ENCODE data around the gene CABLES1.

The CABLES1 gene

DNA sequence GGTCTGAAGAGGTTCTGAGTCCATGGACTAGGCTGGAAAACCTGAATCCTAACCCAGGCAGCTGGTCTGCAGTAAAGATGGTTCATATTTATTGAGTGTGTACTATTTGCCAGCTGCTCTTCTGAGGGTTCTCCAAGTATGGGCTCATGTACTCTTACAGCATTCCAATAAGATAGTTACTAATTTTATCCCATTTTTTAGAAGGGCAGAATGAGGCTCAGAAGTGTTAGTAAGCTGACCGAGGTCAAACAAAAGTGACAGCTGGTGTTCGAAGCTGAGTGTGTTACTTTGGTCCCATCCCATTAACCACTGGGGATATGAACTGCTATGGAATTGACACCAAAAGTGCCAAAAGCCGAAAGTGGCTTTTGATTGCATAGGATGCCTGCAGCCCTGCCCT is 76.9 kb downstream of the CABLES1 start:
- H3K4me3 ChIP-seq (ENCODE audit: low read depth, low read length) = no peak overlapping the region
- no peak for TF ChIP-seq CTCF (IDR thresholded peaks at IDR 0.05; ENCODE audit: low read depth, low read length)

DNA sequence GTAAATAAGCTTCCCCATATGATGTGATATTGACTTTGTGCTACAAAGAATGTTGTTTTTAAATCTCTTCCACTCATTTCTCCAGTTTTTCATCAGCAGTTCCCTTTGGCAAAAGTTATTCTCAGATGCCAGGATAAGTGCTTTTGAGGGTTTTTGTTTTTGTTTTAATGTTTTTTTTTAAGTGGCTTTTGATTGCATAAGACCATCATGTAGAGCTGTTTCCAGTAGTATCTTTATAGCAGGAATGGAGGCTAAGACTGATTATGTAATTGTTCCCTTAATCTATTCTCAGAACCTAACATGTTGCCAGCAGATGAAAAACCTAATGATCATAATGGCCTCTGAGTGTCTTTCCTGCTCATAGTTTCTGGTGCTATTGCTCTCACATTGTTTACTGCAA is 77.9 kb downstream of the CABLES1 start:
- no peak overlapping the region for H3K4me3 ChIP-seq (ENCODE audit: low read depth, low read length)
- TF ChIP-seq CTCF (IDR thresholded peaks at IDR 0.05; ENCODE audit: low read depth, low read length) = no peak

GRCh38 chr18:23217781-23218180 is 82.5 kb downstream of the CABLES1 start:
- no peak for TF ChIP-seq CTCF (IDR thresholded peaks at IDR 0.05; ENCODE audit: low read depth, low read length)
- no peak overlapping the region for H3K4me3 ChIP-seq (ENCODE audit: low read depth, low read length)

DNA sequence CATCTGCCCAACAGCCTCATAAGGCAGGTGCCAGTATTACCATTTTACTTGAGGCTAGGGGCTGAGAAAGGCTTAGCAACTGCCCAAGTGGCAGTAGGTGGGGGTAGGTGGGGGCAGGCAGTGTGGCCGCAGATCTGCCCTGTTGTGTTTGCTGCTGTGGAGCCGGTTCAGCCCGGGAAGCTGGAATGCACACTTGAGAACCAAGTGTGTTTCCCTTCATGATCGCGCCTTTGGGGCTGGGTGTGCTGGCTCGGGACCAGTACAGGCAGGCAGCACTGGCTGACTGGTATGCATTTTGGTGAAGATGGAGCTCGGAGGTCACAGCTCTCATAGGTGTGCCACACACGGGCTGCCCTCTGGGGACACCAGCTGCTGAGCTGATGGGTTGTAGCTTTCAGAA is 85.1 kb downstream of the CABLES1 start:
- TF ChIP-seq CTCF (IDR thresholded peaks at IDR 0.05; ENCODE audit: low read depth, low read length) = no peak
- no peak overlapping the region for H3K4me3 ChIP-seq (ENCODE audit: low read depth, low read length)

DNA sequence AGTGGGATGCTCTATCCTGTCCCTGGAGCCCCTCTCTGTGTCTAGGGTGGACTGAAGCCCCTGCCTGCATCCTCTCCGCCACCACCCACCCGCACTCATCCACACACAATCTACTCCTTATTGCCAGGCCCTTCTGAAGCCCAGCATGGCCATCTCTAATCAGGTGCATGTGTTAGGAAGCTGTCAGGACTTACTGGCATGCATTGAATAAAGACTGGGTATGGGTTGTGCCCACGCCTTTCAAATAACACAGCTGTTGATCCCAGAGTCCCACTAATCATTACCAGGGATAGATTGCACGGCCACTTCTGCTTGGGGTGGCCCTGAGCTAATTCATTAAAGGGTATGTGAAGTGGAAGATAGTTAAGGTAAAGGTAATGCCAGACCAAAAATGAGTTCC is 88.4 kb downstream of the CABLES1 start:
- no peak for TF ChIP-seq CTCF (IDR thresholded peaks at IDR 0.05; ENCODE audit: low read depth, low read length)

DNA sequence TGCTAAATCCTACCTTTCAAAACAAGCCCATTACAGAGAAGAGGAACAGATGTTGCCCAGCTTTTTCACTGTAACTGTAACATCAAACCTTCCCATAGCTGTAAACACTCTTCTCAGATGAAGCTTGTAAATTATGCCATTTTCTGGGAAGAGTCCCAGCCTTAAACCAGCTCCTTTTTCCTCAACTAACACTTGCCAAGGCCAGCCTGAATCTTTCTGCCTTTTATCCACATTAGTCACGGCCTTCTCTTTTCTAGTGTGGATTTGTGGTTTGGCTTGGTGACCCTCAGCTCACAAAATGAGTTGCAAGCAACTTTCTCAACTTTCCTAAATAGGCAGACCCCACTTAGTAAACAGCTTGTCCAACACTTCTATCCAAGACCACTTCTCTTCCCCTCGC is 90.2 kb downstream of the CABLES1 start:
- TF ChIP-seq CTCF (IDR thresholded peaks at IDR 0.05; ENCODE audit: low read depth, low read length) = no peak
- H3K4me3 ChIP-seq (ENCODE audit: low read depth, low read length) = no peak overlapping the region

More for the DNA sequence above, 88.4 kb downstream of the CABLES1 start:
- H3K4me3 ChIP-seq (ENCODE audit: low read depth, low read length) = no peak overlapping the region

- H3K4me3 ChIP-seq (ENCODE audit: low read depth, low read length) = no peak overlapping the region
- TF ChIP-seq CTCF (IDR thresholded peaks at IDR 0.05; ENCODE audit: low read depth, low read length) = no peak
Observed at GRCh38 chr18:23226391-23226790, 91.1 kb downstream of the CABLES1 start.

All from WI38 (cell line).